SK-N-SH (cell line): ENCODE measurements around the gene ZNF774.

Source experiments
- NRF1 ChIP-seq: IDR thresholded peaks from 2 replicates; pipeline ENCODE4 v1.6.1; 2012; ENCODE audit warnings: low read depth, mild to moderate bottlenecking, low read length
- SIN3A ChIP-seq: IDR thresholded peaks from 2 replicates; pipeline ENCODE4 v1.6.1; 2012; ENCODE audit warnings: low read depth, mild to moderate bottlenecking, low read length, moderate library complexity, borderline replicate concordance
- TF ChIP-seq, protein P1 (sequence below): fragments of 200-600 bp; sonication (generic); IDR thresholded peaks from 2 replicates; pipeline ENCODE4 v1.6.1; 2017; ENCODE audit warnings: antibody characterized with exemption, mild to moderate bottlenecking, moderate library complexity

DNA sequence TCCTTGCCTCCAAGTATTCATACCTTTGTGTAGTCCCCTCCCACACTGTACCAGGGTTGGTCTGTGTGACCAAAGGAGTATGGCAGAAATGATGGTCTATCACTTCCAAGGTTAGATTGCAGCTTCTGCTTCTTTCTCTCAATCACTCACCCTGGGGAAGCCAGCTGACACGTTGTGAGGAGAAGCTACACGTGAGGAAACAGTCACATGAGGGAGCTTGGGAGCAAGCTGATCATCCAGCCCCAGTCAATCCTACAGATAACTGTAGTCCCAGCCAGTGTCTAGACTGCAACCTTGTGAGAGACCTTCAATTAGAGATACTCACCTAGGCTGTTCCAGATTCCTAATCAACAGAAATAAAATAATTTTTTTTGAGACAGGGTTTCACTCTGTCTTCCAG is 6.2 kb upstream of the ZNF774 start:
- TF ChIP-seq SIN3A (no peak), NRF1 (no peak)
- TF ChIP-seq, protein P1, sequence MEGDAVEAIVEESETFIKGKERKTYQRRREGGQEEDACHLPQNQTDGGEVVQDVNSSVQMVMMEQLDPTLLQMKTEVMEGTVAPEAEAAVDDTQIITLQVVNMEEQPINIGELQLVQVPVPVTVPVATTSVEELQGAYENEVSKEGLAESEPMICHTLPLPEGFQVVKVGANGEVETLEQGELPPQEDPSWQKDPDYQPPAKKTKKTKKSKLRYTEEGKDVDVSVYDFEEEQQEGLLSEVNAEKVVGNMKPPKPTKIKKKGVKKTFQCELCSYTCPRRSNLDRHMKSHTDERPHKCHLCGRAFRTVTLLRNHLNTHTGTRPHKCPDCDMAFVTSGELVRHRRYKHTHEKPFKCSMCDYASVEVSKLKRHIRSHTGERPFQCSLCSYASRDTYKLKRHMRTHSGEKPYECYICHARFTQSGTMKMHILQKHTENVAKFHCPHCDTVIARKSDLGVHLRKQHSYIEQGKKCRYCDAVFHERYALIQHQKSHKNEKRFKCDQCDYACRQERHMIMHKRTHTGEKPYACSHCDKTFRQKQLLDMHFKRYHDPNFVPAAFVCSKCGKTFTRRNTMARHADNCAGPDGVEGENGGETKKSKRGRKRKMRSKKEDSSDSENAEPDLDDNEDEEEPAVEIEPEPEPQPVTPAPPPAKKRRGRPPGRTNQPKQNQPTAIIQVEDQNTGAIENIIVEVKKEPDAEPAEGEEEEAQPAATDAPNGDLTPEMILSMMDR: no peak
